GM12864 (cell line): ENCODE data around the gene TOR2A.
A peak's percentile ranks its signal among the peaks of the same experiment; 100 is the strongest.

Source experiments
- DNase-seq: peaks from one replicate; pipeline ENCODE4 v3.0.0-alpha.2; 2011; ENCODE audit warnings: low read depth
- H3K4me3 ChIP-seq: 2 replicates; pipeline ENCODE4 v1.5.1; 2011; ENCODE audit warnings: mild to moderate bottlenecking, low read depth, low read length, control low read depth
- TF ChIP-seq, protein P1 (sequence below): IDR thresholded peaks from 2 replicates; pipeline ENCODE4 v1.5.1; 2011; ENCODE audit warnings: low read depth, mild to moderate bottlenecking, moderate library complexity, low read length, control low read depth, inconsistent platforms; ENCODE audit errors: missing control alignments

Gene TOR2A

DNA sequence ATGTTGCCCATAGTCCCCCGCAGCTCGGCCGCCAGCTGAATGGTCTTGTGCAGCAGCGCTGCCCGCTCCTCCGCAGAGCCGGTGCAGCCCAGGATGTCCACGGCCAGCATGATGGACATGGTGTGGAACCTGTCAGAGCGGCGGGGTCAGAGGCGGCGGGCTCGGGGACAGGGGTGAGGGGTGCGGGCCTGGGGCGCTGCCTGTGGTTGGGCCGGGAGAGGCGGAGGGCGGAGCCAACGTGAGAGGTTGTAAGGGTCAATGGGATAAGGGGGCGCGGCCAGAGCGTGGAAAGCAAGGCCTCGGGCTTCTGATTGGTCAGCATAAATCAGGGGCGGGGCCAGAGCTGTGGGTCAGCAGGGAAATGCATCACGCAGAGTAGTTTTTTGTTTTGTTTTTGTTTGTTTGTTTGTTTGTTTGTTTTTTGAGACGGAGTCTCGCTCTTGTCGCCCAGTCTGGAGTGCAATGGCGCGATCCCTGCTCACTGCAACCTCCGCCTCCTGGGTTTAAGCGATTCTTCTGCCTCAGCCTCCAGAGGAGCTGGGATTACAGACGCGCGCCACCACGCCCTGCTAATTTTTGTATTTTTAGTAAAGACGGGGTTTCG lies 6.8 kb upstream of the TOR2A start:
- DNase-seq = no peak
- no peak overlapping the region for H3K4me3 ChIP-seq
- TF ChIP-seq, protein P1, sequence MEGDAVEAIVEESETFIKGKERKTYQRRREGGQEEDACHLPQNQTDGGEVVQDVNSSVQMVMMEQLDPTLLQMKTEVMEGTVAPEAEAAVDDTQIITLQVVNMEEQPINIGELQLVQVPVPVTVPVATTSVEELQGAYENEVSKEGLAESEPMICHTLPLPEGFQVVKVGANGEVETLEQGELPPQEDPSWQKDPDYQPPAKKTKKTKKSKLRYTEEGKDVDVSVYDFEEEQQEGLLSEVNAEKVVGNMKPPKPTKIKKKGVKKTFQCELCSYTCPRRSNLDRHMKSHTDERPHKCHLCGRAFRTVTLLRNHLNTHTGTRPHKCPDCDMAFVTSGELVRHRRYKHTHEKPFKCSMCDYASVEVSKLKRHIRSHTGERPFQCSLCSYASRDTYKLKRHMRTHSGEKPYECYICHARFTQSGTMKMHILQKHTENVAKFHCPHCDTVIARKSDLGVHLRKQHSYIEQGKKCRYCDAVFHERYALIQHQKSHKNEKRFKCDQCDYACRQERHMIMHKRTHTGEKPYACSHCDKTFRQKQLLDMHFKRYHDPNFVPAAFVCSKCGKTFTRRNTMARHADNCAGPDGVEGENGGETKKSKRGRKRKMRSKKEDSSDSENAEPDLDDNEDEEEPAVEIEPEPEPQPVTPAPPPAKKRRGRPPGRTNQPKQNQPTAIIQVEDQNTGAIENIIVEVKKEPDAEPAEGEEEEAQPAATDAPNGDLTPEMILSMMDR = no peak

DNA sequence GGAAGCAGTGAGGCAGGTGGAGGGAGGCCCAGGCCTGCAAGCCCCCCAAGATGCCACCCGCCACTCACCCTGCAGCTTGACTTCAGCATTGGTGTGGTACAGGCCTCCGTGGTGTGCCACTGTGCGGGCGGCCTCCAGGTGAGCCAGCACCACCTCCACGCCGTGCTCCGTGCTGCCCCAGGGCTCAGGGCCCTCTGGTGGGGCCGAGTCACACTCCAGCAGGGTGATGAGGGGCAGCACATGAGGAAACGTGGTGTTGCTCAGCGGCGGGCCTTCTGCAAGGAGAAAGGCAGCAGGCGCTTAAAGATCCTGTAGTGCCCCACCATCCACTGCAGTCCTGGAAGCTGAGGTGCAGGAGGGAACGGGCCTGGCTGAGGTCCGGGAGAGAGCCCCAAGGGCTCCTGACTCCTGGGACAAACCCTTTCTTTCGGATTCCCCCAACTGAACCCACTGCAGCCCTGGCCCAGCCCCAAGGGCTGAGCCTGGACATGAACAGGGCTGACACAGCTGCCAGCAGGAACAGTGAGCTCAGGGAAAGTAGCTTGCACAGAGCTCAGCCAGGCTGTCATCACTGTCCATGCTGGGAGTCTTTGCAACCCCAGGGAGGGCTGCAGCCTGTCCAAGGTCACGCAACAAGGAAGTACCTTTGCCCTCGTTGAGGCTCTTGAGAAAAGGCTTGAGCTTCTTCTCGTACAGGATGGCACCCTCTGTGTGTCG lies 4.7 kb upstream of the TOR2A start:
- TF ChIP-seq, protein P1 = no peak
- H3K4me3 ChIP-seq = no peak overlapping the region
- DNase-seq = no peak

DNA sequence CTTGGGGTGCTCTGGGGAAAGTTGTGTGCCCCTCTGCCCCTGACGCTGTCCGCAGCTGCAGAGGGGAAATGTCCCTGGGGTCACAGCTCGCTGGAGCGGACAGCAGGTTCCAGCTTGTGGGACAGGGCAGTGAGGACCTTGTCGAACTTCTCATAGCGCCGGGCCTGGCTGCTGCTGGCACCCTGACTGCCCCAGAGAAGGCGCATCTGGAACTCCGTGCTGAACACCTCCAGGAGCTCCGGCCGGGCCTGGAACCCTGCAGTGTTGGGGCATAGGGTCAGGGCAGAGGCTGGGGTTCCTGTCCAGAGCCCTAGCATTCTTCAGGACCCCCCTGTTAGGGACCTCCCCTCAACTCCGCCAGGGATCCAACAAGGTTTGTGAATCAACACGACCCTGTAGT lies 3.6 kb upstream of the TOR2A start:
- no peak overlapping the region for H3K4me3 ChIP-seq
- TF ChIP-seq, protein P1 = no peak
- no peak for DNase-seq

DNA sequence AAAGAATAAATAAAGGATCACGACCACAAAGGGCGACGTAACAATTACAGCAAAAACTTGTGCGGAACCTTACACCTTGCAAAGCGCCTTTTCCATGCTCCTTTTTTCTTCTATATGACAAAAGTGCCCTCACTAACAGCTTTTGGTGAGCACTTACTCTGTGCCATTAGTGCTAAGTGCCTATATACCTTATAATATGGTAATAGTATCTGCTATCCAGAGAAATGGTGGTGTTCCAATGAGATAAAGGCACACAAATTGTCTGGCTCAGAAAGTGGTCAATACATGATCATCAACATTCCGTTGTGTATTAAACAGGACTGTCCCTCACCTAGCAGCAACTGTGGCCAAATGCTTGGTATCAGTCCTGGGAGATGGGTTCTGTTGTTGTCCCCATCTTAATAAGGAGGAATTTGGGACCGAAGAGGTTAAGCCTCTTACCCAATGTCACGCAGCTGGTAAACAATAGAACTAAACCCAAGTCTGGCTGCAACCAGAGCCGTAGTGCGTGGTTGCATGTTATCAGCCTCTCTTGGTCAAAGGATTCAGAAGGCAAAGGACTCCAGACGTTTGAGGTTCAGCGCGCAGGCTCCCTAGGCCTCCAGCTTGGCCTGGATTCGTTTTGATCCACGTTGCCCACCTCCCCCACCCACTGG lies 564 bp upstream of the TOR2A start:
- DNase-seq = no peak
- TF ChIP-seq, protein P1 = no peak
- no peak overlapping the region for H3K4me3 ChIP-seq

DNA sequence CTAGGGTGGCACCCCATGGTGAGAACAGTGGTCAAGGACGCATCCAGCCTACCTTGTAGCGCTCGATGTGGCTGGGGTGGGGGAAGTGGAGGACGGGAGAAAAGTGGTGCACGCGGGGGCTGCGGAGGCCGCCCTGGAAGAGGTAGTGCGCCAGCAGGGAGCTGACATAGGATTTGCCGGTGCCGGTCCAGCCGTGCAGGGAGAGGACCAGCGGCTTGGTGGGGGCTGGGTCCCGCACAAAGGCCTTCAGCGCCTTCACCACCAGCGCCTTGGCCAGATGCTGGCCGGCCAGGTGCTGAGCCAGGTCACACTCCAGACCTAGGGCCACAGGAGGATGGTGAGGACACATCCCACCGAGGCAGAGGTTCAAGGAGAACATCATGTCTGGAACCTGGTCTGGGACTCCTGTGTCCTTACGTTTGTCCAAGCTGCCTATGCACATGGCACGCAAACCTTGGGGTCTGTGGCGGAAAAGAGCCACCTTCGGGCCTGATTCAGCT lies 797 bp downstream of the TOR2A start:
- TF ChIP-seq, protein P1 = no peak
- no peak for DNase-seq
- peak overlapping the region; percentile 77 for H3K4me3 ChIP-seq

DNA sequence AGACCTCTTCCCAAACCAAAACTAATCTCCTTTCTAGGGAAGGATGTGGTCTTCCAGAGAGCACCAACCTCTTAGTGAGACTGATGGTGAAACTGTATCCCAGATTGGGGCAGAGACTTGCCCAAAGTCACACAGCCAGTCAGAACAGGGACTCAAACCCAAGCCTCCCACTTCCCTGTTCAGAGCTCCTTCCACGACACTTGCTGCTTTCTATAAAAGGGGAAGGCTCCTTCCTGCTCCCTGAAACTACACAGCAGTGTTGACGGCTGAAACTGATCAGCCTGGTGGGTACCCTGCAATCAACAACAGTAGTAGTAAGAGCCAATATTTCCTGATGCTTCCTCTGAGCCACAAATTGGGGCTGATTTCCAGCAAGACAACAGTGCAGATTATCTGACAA lies 1.5 kb downstream of the TOR2A start:
- TF ChIP-seq, protein P1 = no peak
- H3K4me3 ChIP-seq = no peak overlapping the region
- DNase-seq = no peak
